ENCODE results near the gene MROH7.

DNA sequence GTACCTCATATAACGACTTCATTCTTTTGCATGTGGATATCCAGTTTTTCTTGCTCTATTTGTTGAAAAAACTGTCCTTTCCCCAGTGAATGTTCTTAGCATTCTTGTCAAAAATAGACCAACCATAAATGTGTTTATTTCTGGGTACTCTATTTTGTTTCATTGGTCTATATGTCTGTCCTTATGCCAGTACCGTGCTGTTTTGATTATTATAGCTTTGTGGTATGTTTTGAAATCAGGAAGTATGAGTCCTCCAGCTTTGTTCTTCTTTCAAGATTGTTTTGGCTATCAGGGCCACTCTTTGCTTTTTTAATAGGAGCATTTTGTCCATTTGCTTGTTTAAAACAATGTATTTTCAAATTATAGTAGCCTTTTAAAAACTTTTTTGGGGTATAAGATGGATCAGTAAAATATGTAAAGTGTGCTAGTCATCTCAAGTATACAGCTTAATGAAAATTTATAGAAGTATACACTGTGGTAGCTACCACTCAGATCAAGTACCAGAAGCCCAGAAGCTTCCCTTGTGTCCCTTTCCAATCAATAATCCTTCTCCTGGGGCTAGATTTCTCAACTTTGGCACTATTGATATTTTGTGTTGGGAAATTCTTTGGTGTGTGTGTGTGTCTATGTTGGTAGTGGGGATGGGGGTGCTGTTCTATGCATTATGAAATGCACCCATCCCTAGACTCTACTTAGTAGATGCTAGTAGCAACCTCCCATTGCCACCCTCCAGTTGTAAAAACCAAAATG, 16.8 kb downstream of the MROH7 start:
- TF ChIP-seq, protein P1, sequence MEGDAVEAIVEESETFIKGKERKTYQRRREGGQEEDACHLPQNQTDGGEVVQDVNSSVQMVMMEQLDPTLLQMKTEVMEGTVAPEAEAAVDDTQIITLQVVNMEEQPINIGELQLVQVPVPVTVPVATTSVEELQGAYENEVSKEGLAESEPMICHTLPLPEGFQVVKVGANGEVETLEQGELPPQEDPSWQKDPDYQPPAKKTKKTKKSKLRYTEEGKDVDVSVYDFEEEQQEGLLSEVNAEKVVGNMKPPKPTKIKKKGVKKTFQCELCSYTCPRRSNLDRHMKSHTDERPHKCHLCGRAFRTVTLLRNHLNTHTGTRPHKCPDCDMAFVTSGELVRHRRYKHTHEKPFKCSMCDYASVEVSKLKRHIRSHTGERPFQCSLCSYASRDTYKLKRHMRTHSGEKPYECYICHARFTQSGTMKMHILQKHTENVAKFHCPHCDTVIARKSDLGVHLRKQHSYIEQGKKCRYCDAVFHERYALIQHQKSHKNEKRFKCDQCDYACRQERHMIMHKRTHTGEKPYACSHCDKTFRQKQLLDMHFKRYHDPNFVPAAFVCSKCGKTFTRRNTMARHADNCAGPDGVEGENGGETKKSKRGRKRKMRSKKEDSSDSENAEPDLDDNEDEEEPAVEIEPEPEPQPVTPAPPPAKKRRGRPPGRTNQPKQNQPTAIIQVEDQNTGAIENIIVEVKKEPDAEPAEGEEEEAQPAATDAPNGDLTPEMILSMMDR (IDR thresholded peaks at IDR 0.05), result no peak
- TF ChIP-seq EZH2phosphoT487 (IDR thresholded peaks at IDR 0.05), result no peak
- no peak for TF ChIP-seq EZH2 (IDR thresholded peaks at IDR 0.05)

All from neural progenitor cell (in vitro differentiated cells).